IMR-90 (cell line): ENCODE results near the gene SKA2. TPM values are rescaled to one million over a fixed set of nuclear protein-coding genes. Genes with fewer than 3 reads are reported as not detected.

Source experiments
- ATAC-seq: fragments of 200-7000 bp; cut with Tn5 transposase; 2 replicates; pipeline ENCODE4 v1.9.1; 2020; ENCODE audit warnings: low read depth, mild to moderate bottlenecking, moderate library complexity
- BruUV-seq: library from RNA; stranded (reverse); fragments of 400-500 nt; replicated peaks from 2 replicates; lab custom pipeline; 2021; lab: Mats Ljungman, UMichigan
- CTCF ChIA-PET: fragments of 300-600 bp; formaldehyde crosslinking; extraction: SDS; loops from one replicate; lab custom pipeline; 2021; ENCODE audit warnings: antibody characterized with exemption; lab: Yijun Ruan, JAX
- POLR2A ChIA-PET: fragments of 300-600 bp; sonication (Branson Sonifier 250); formaldehyde crosslinking; loops from one replicate; lab custom pipeline; 2022; ENCODE audit warnings: antibody characterized with exemption; ENCODE audit not compliant: unreplicated experiment; lab: Charles Lee
- DNase-seq: peaks from one replicate; pipeline ENCODE4 v3.0.0; 2013
- H2AFZ ChIP-seq: replicated peaks from 2 replicates; pipeline ENCODE3; 2013; ENCODE audit warnings: low read length, mild to moderate bottlenecking; ENCODE audit not compliant: poor library complexity
- H2AK5ac ChIP-seq: 2 replicates; pipeline ENCODE4 v1.6.1; 2013; ENCODE audit warnings: low read depth, low read length, inconsistent platforms
- H2AK9ac ChIP-seq: replicated peaks from 2 replicates; pipeline ENCODE3; 2013; ENCODE audit warnings: mild to moderate bottlenecking, low read depth, low read length, moderate library complexity; ENCODE audit not compliant: poor library complexity
- H2BK120ac ChIP-seq: 2 replicates; pipeline ENCODE4 v1.6.1; 2013; ENCODE audit warnings: low read depth, low read length, inconsistent platforms
- H2BK15ac ChIP-seq: 3 replicates; pipeline ENCODE4 v1.6.1; 2013; ENCODE audit warnings: low read depth, low read length, inconsistent platforms
- H2BK20ac ChIP-seq: 2 replicates; pipeline ENCODE4 v1.6.1; 2013; ENCODE audit warnings: low read depth, mild to moderate bottlenecking, inconsistent platforms, low read length, moderate library complexity
- H2BK5ac ChIP-seq: 2 replicates; pipeline ENCODE4 v1.6.1; 2013; ENCODE audit warnings: mild to moderate bottlenecking, low read depth, low read length, inconsistent platforms; ENCODE audit not compliant: poor library complexity, severe bottlenecking
- H3K14ac ChIP-seq: replicated peaks from 2 replicates; pipeline ENCODE4 v1.6.1; 2013; ENCODE audit warnings: low read depth, low read length, inconsistent platforms
- H3K18ac ChIP-seq: 2 replicates; pipeline ENCODE4 v1.6.1; 2013; ENCODE audit warnings: low read depth, low read length, control low read depth
- H3K23ac ChIP-seq: 2 replicates; pipeline ENCODE4 v1.6.1; 2013; ENCODE audit warnings: low read depth, low read length, inconsistent platforms
- H3K27ac ChIP-seq: 2 replicates; pipeline ENCODE4 v1.5.1; 2013; ENCODE audit warnings: mild to moderate bottlenecking, control low read depth, low read length; ENCODE audit not compliant: insufficient read depth
- H3K27me3 ChIP-seq: 2 replicates; pipeline ENCODE4 v1.6.1; 2013; ENCODE audit warnings: low read length; ENCODE audit not compliant: control insufficient read depth, insufficient read depth
- H3K36me3 ChIP-seq: 2 replicates; pipeline ENCODE4 v1.6.1; 2013; ENCODE audit warnings: low read length, mixed read lengths; ENCODE audit not compliant: control insufficient read depth, insufficient read depth
- H3K4ac ChIP-seq: 2 replicates; pipeline ENCODE4 v1.6.1; 2013; ENCODE audit warnings: low read depth, low read length, inconsistent platforms
- H3K4me1 ChIP-seq: 2 replicates; pipeline ENCODE4 v1.6.1; 2013; ENCODE audit warnings: low read length, mixed read lengths; ENCODE audit not compliant: control insufficient read depth, insufficient read depth
- H3K4me2 ChIP-seq: 2 replicates; pipeline ENCODE4 v1.6.1; 2013; ENCODE audit warnings: low read depth, mild to moderate bottlenecking, control low read depth, low read length, moderate library complexity
- H3K4me3 ChIP-seq: 2 replicates; pipeline ENCODE4 v1.5.1; 2013; ENCODE audit warnings: low read depth, mild to moderate bottlenecking, control low read depth, low read length, moderate library complexity; ENCODE audit not compliant: insufficient read depth
- H3K56ac ChIP-seq: 2 replicates; pipeline ENCODE4 v1.6.1; 2013; ENCODE audit warnings: low read length, inconsistent platforms; ENCODE audit not compliant: insufficient read depth; ENCODE audit errors: extremely low read depth
- H3K79me1 ChIP-seq, 2 experiments: 2 replicates each; pipeline ENCODE4 v1.6.1; 2013; ENCODE audit warnings: low read length in 2 of 2, inconsistent platforms in 1 of 2, low read depth in 1 of 2
- H3K9ac ChIP-seq: 2 replicates; pipeline ENCODE4 v1.6.1; 2013; ENCODE audit warnings: low read depth, low read length, control low read depth
- H3K9me1 ChIP-seq: 2 replicates; pipeline ENCODE4 v1.6.1; 2013; ENCODE audit warnings: low read length, inconsistent platforms; ENCODE audit not compliant: insufficient read depth
- H3K9me3 ChIP-seq: 2 replicates; pipeline ENCODE4 v1.6.1; 2013; ENCODE audit warnings: low read length; ENCODE audit not compliant: control insufficient read depth, insufficient read depth
- H4K20me1 ChIP-seq: 2 replicates; pipeline ENCODE4 v1.6.1; 2013; ENCODE audit warnings: low read length, inconsistent platforms; ENCODE audit not compliant: insufficient read depth
- H4K5ac ChIP-seq: 2 replicates; pipeline ENCODE4 v1.6.1; 2013; ENCODE audit warnings: mild to moderate bottlenecking, low read depth, low read length, control low read depth
- H4K8ac ChIP-seq, 2 experiments: 2 replicates each; pipeline ENCODE4 v1.6.1; 2013; ENCODE audit warnings: low read depth in 2 of 2, low read length in 2 of 2, control low read depth in 1 of 2, inconsistent platforms in 1 of 2
- H4K91ac ChIP-seq: 2 replicates; pipeline ENCODE4 v1.6.1; 2013; ENCODE audit warnings: low read depth, low read length, inconsistent platforms; ENCODE audit not compliant: insufficient read depth
- CEBPB ChIP-seq: IDR thresholded peaks from 2 replicates; pipeline ENCODE4 v1.6.1; 2012; ENCODE audit warnings: low read depth, low read length, improper control_type of control experiment
- CTCF ChIP-seq: conservative IDR thresholded peaks from 2 replicates; pipeline ENCODE4 v1.5.1; 2012; ENCODE audit warnings: mild to moderate bottlenecking, low read depth, low read length, improper control_type of control experiment
- FOS ChIP-seq: fragments of 150-350 bp; IDR thresholded peaks from 2 replicates; pipeline ENCODE4 v1.6.1; 2016; ENCODE audit warnings: low read depth, low read length
- MAFK ChIP-seq: IDR thresholded peaks from 2 replicates; pipeline ENCODE4 v1.6.1; 2012; ENCODE audit warnings: low read depth, low read length, improper control_type of control experiment
- MAZ ChIP-seq: IDR thresholded peaks from 2 replicates; pipeline ENCODE4 v1.6.1; 2012; ENCODE audit warnings: low read depth, mild to moderate bottlenecking, low read length, improper control_type of control experiment, moderate library complexity, borderline replicate concordance
- MXI1 ChIP-seq: IDR thresholded peaks from 2 replicates; pipeline ENCODE4 v1.6.1; 2012; ENCODE audit warnings: low read depth, mild to moderate bottlenecking, low read length, moderate library complexity, borderline replicate concordance
- POLR2A ChIP-seq: IDR thresholded peaks from 2 replicates; pipeline ENCODE4 v1.6.1; 2012; ENCODE audit warnings: mild to moderate bottlenecking, low read depth, low read length
- RCOR1 ChIP-seq: IDR thresholded peaks from 2 replicates; pipeline ENCODE4 v1.6.1; 2012; ENCODE audit warnings: mild to moderate bottlenecking, low read length, improper control_type of control experiment; ENCODE audit not compliant: insufficient replicate concordance
- SMC3 ChIP-seq: fragments of 150-350 bp; IDR thresholded peaks from 2 replicates; pipeline ENCODE4 v1.6.1; 2016; ENCODE audit warnings: low read depth, mild to moderate bottlenecking, antibody characterized with exemption, low read length, moderate library complexity
- WGBS, 2 experiments: methylation state at CpG; one replicate each; pipeline versions ENCODE4 v1.1.5 to v1.1.7; 2013; ENCODE audit warnings: missing lambda C conversion rate in 2 of 2; ENCODE audit not compliant: insufficient read length in 1 of 2; ENCODE audit errors: extremely low coverage in 2 of 2; 5-methylcytosine and 5-hydroxymethylcytosine counted together
- dilution Hi-C: fragments of 300-500 bp; cut with HindIII; formaldehyde crosslinking; loops from one replicate; pipeline ENCODE4 v1.14.3; 2018; ENCODE audit warnings: low sequenced_read_pairs; ENCODE audit not compliant: unreplicated experiment
- in situ Hi-C: fragments of 300-500 bp; cut with MboI; formaldehyde crosslinking; loops from 3 replicates; pipeline ENCODE4 v1.14.3; 2019; ENCODE audit warnings: low sequenced_read_pairs, inconsistent platforms, mixed read lengths
- intact Hi-C: fragments of 100-400 bp; cut with micrococcal nuclease; formaldehyde crosslinking; loops from 2 replicates; pipeline ENCODE4 v1.10.0; 2022
- polyA plus RNA-seq, 3 experiments: library from polyadenylated mRNA; depleted of rRNA; stranded (reverse); fragments of >200 nt; gene quantifications; 2 replicates each; pipeline ENCODE4 v1.2.3, GENCODE V29; 2012; ENCODE audit warnings: low replicate concordance in 1 of 3
- total RNA-seq: library from RNA; depleted of rRNA; stranded (reverse); fragments of >200 nt; gene quantifications from 2 replicates; pipeline ENCODE4 v1.2.3, GENCODE V29; 2012

The SKA2 gene
- total and polyA plus RNA-seq, 2 of the 4 experiments (the other 2 are of a cell fraction) = 30.4 to 38.7 TPM

DNA sequence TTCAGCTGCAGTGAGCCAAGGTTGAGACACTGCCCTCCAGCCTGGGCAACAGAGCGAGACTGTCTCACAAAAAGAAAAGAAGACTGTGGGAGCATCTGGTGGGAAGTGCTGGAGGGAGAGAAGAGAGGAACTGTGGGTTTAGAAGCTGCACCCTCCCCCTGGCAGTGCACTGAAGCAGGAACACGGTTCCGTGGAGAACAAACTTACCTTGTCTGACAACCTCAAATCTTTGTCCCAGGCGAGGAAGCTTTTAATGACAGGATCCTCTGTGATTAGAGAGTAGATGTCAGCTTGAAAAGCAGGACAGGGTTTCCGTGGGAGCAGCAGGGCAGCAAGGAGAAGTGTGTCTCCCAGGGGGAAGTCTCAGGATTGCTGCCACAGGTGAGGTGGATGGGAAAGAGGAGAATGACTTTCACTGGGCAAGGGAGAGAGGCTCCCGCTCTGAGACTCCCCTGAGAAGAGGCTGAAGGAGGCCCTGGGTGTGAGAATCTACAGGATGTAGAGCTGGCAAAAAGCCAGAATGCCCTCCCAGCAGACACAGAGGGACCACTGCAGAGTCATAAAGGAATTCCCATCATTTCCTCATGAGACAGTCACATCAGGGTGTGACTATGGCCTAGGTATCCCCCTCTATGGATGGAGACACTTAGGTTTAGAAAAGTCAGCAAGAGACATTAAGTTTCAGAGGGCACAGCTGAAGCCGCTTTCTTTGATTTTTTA is 23.4 kb upstream of the SKA2 start (continued):
- TF ChIP-seq SMC3 = no peak

DNA sequence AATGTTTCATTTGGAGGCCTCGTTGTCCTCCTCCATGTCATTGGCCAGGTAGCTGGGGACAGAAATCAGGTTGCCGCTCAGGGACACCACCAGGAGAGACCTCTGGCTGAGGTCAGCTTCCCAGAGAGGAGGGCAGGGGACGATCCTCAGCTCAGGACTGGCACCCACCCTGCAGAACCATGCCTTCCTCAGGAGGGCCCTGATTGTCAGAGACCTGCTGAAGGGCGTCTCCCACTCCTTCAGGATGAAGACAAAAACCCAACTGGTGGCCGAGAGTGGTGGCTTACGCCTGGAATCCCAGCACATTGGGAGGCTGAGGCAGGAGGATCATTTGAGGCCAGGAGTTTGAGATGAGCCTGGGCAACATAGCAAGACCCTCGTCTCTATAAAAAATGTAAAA is 20.1 kb upstream of the SKA2 start:
- intact Hi-C loops = no loop called here
- CTCF ChIA-PET = no interaction called here

More for the DNA sequence above, 20.1 kb upstream of the SKA2 start:
- Histone ChIP-seq H2BK20ac (no peak overlapping the region), H2BK5ac (no peak overlapping the region), H4K20me1 (no peaks in the 10 kb centered on the region), H2AFZ (no peak overlapping the region), H3K4me1 (no peaks in the 10 kb centered on the region), H2BK120ac (no peak overlapping the region), H3K36me3 (peaks cover 7% of the 10 kb centered on the region), H3K14ac (no peak overlapping the region), H3K4ac (no peak overlapping the region), H3K18ac (no peak overlapping the region), H3K23ac (no peak overlapping the region), H2AK9ac (no peak overlapping the region), H4K8ac (no peak overlapping the region), H3K79me1 (peaks cover 23 to 52% of the 10 kb centered on the region in 2 experiments), H4K91ac (no peak overlapping the region), H3K9me3 (no peaks in the 10 kb centered on the region), H2BK15ac (no peak overlapping the region), H4K5ac (no peak overlapping the region), H3K4me3 (no peak overlapping the region), H2AK5ac (no peak overlapping the region), H3K27ac (no peak overlapping the region), H3K4me2 (no peak overlapping the region), H3K56ac (no peak overlapping the region), H3K27me3 (no peaks in the 10 kb centered on the region), H3K9ac (no peak overlapping the region), H3K9me1 (0 out of 2 replicates have a peak, but pooled peaks cover 5% of the 10 kb centered on the region)
- no peak for ATAC-seq
- TF ChIP-seq POLR2A (no peak), FOS (no peak), CEBPB (no peak), CTCF (no peak), MAZ (no peak), MXI1 (no peak), RCOR1 (no peak), MAFK (no peak)
- dilution Hi-C loops = no loop called here
- no peak for DNase-seq
- in situ Hi-C loops = no loop called here
- POLR2A ChIA-PET = no interaction called here
- no TSS peak for BruUV-seq
- WGBS, 2 experiments = 100% methylated on average over 4 of the region's 7 CpGs; no CpG with 5 or more reads in 1 of the 2 experiments
